GM21619 (cell line): Measurements from ENCODE around the gene KLHDC4.
"Not testable (repeated sequence)": the region's sequence is repeated elsewhere in the genome, so short reads cannot be mapped to it uniquely, and the experiment has no call there.

Experiments
- ATAC-seq: cut with Tn5 transposase; IDR thresholded peaks from one replicate; pipeline ENCODE4 v1.9.1; 2021; ENCODE audit not compliant: unreplicated experiment

The KLHDC4 gene

DNA sequence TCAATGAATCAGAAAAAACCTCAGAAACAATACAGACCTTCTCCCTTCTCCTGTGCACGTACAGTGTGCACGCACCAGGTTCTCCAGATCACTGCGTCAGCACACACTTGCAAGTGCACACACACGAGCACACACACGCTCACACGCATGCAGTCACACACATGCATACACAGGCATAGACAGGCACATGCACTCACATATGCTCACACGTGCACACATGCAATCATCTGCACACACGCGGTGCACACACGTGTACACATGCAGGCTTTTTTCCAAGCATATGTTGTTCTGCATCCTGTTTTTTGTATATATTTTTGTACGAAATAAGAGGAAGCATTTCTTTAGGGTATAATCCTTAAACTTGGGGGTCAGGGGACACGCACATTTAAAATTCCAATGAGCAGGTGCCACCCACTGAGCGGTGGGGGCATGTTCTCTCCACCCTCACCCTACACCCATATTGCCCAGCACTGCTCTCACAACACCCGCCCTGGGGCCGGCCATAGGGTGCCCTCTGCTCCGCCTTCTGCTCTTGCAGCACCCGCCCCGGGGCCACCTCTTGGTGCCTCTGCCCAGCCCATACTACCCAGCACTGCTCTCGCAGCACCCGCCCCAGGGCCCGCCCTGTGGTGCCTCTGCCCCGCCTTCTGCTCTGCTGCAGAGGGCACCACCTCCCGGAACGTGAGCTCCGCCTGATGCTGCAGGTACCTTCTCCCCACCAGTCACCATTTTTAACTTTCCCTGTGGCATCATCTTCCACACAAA, 20.9 kb downstream of the KLHDC4 start:
- ATAC-seq: no peak

DNA sequence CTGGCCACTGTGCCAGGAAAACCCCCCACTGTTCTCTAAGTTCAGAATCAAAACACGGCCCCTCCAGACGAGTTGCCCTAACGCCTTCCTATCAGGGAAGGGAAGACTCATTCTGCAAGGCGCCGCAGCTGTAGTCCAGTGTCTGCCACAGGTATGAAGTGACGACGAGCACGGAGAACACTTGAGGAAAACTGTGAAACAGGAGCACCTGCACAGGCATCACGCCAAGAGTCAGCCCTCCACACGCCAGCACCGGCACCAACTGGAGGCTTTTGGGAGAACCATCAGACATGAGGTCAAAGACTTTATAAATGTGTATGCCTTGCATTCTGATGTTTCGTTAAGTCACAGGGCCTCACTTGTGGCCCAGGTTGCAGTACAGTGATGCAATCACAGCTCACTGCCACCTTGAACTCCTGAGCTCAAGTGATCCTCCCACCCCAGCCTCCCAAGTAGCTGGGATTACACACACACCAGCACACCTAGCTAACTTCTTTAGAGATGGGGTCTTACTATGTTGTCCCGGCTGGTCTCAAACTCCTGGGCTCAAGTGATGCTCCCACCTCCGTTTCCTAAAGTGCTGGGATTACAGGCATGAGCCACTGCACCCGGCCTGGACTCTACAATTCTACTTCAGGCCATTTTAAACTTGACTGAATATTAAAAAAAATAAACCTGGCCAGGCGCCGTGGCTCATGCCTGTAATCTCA, 22.9 kb downstream of the KLHDC4 start:
- no peak for ATAC-seq

DNA sequence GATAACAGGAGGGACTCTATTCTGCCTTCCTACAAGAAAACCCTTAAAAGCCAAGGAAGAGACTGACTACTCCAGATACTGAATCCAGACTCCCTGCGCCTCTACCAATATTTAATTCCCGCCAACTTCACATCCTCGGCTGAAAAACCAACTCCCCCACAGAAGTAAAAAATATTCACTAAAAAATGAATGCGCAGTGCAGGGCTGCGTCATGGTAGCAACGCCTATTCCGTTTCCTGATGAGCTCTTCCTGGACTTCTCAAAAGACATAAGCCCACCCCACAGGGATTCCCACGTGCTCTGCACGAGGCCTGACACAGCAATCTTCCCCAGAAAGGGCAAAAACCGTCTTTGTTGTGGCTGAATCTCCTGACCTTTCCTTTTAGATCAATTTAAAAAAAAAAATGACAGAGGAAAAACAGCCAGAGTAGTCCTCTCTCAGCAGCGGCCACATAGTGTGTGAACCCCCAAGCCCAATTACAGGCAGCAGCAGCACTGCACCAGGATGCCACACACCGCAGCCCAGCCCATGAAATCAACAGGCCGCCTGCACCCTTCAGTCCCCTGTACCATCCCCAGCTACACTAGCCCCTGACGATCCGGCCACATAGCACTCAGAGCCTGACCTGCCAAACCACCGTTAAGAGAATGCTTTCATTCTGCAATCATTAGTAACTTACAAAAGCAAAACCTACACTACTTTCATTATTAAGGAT, 23.9 kb downstream of the KLHDC4 start:
- no peak for ATAC-seq

DNA sequence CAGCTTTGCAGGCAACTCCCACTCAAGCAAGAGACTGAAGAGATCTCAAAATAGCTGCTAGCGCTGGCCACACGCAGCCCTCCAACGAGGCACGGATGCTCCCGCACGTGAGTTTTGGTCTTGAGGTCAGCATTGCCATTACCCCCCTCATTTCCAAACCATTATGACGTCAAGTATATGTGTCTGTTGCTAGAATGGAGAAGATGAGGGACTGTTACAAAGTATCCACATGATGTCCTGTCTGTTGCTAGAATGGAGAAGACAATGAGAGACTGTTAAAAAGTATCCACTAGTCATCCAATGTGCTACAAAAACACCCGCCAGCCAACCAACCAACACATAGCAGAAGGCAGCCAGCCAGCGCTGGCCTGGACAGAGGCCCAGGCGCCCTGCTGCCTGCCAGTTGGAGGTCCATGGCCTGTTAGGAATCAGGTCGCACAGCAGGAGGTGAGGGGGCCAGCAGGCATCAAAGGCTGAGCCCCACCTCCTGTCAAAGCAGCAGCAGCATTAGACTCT, 24.8 kb downstream of the KLHDC4 start:
- no peak for ATAC-seq

DNA sequence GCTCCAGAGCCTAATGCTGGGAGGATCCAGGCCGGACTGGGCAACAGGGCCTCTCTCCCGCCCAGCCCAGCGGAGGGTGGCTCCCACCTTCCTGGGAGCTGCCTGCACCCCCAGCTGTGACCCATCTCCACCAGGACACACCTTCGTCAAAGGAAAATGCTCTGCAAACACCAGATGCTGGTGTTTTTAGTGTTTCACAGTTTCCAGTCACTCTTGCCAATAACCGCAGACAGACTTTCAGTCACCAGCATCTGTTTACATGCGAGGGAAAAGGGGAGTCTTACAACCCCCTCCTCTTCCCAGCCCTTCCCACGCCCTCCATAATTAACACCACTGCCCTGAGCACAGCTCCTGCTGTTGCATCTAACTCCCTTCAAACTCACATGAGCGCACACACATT, 25.3 kb downstream of the KLHDC4 start:
- no peak for ATAC-seq

DNA sequence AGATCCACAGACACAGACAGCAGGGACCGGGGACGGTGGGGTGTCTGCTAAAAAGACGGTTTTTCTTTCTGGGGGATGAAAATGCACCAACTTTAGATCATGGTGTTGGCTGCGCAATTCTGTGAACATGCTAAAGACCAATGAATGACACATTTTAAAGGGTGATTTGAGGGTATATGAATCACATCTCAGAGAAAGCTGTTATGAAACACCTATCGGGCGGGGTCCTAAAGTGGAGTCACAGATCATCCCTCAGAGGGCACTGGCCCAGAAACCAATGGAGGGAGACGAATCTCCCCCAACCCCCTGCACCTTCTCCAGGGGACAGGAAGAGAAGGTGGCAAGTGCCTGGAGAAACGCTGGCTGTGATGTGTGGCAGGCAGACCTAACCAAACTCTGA, 26.0 kb downstream of the KLHDC4 start:
- ATAC-seq: no peak

DNA sequence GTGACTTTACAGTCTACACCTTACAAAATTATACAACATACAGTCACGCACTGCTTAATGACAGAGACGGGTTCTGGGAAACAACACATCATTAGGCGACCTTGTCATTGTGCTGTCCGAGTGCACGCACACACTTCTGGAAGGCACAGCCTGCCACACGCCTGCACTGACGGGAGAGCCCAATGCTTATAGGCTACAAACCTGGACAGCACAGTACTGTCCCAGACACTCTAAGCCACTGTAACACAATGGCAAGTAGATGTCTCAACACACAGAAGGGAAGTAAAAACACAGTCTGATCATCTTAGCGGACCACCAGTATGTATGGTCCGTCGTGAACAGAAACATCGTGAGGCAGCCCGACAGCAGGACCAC, 29.8 kb downstream of the KLHDC4 start:
- ATAC-seq: no peak

DNA sequence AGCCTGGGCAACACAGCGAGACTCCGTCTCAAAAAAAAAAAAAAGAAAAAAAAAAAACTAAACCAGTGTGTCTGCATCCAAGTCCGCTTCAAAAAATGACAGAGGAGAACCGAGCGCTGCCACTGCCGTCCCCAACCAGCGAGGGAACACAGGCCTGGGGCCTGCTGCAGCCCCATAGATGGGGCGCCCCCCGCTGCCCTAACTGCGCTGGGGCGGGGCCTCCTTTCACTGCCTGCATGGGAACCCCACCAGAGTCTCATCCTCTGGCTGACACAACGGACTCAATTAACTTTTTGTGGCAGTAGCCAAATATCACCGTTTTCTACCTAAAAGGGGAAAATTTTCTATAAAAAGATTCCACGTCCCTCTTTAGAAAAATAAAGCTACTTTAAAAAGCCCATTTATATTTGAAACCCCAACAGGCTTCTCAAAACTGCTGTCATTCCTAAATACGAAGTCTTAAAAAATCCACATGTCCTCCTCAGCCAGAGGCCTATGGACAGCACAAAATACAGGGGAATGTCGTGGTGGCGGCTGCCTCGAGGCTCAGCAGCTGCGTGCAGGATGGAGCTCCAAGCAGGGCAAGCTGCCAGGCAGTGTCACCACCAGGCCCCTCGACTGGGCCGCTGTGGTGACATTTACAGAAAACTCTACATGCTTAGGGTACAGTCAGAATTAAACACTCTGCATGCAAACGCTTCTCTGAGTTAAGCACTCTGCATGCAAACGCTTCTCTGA, 30.3 kb downstream of the KLHDC4 start:
- ATAC-seq: no peak

DNA sequence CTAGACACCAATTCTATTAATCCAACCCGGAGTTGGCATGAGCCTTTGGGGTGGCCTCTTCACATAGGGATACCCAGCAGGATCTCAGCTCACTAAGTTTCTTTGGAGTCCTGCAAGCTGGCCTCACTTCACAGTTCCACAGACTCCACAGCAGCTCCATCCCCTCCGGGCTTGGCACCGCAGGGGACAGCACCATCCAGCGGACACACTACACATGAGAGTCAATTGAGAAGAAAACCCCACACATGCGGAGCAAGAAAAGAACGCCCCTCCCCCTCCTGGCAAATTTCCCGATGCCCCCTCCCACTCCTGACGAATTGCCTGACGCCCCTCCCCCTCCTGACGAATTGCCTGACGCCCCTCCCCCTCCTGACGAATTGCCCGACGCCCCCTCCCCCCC, 31.1 kb downstream of the KLHDC4 start:
- ATAC-seq: no peak

DNA sequence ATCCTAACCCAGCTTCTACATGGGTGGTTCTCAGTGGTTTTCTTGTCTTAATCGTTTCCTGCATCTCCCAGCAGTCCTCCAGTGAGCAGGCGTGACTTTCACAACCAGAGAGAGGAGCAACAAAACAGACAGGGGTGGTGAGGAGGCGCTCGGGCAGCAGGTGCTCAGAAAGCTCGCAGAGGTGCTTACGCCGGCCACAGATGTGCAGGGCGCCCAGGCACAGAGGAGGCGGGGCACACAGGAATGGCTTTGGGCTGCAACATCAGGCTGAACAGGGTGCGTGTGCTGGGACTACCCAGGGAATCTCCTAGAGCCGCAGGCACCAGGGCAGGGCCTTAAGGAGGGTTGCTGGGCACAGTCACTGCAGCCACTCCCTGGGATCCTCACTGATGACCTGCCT, 32.6 kb downstream of the KLHDC4 start:
- no peak for ATAC-seq

DNA sequence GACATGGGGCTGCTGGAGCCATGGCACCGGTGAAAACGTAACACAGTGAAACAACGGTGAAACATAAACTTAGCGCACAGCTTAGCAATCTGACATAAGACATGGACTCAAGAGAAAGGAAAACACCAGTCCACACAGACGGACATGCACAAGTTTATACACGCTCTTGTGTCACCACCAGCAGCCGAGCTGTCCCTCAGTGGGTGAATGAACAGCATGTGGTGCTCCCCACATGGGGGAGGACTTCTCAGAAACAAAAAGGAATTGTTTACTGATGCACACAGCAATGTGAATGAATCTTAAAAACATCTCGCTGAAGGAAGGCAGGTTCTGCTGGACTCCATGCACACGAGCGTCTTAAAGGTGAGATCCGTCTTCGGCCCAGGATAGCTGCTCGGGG, 34.2 kb downstream of the KLHDC4 start:
- no peak for ATAC-seq

DNA sequence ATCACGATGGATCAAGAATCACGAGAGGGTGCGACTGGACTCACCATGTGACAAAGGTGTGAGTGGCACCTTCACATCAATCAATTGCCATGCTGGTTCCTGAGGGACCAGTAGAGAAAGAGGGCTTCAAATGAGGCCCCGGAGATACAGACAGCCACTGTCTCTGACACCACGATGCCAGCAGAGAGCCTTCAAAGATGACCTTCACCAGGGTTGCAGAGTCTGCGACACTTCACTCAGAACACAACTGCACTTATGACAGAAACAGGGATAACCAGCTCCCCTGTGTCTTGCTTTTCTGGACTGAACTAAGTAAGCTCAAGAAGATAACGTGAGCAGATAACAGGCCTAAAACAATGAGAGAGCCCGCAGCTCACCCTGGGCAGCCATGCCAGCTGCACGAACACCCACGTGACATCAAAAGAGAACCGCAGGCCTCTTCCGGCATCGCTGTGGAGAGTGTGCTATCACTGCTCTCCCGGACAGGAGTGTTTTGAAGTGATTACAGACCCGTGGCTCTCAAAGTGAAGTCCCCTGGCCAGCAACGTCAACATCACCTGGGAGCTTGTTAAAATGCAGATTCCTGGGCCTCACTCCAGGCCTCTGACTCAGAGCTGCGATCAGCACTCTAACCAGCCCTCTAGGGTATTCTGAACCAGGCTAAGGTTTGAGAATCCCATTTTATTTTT, 36.4 kb downstream of the KLHDC4 start:
- no peak for ATAC-seq

DNA sequence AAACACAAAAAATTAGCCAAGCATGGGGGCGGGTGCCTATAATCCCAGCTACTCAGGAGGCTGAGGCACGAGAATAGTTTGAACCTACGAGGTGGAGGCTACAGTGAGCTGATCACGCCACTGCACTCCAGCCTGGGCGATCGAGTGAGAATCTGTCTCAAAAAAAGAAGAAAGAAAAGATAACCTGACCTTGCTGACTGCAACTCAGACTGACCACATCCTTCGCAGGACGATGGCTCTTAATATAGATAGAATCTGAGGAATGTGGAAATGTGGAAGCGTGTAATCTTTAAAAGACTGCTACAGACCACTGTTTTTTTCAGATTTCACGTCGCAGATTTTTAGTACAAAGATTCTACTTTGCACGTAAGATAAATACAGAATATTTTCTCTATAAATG, 37.8 kb downstream of the KLHDC4 start:
- ATAC-seq: no peak

DNA sequence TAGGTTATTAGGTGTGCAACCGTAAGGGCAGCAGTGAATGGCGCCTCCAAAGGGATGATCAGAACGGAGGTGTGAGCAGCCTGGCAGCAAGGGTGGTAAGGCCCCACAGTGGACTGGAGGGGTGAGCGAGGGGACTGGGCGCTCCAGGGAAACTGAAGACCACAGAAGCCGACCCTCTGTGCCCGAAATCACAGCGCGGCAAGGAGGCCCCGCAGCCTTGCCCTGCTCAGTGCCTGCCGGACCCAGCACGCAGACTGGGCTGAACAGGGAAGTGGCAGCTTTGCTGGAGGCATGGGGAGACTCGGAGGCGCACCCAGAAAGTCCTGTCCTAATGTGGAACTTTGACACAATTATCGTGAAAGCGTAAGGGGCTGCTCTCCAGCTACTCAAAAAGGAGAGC, 38.4 kb downstream of the KLHDC4 start:
- no peak for ATAC-seq

DNA sequence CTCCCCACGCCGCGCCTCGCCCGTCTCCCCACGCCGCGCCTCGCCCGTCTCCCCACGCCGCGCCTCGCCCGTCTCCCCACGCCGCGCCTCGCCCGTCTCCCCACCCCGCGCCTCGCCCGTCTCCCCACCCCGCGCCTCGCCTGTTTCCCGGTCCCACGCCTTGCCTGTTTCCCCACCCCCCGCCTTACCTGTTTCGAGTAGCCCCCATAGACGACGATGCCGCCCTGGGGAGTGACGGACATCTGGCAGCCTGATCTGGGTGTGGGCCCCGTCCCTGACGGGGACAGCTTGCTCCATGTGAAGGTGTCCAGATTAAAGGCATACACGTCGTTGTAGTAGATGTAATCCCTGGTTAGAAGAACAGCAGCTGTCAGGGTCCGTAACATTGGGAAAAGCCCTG, 39.2 kb downstream of the KLHDC4 start:
- not testable (repeated sequence) for ATAC-seq

DNA sequence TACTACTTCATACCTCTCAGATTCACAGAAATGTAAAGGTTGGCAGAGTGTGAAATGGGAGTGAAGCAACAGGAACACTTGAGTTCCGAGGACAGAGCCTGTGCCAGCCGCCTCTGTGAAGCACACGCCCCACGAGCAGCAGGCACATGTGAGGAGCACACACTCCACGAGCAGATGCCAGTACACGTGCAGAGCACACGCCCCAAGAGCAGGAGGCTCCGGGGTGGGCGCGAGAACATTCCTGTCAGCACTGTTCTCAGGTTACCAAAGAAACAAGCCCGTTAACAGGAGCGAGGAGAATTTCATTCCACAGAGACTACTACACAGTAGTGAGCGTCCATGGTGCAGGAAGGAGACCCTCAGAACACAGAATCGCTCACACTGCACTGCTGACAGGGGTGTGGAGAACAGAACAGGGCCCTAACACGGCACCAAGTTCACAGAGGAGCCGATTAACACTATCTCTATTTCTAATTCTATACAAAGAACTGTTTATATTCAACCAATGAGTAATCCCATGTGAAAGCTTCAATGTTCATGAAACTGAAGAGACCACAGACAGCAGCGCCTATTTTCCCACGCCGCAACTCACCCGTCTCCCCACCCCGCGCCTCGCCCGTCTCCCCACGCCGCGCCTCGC, 40.1 kb downstream of the KLHDC4 start:
- ATAC-seq: no peak

DNA sequence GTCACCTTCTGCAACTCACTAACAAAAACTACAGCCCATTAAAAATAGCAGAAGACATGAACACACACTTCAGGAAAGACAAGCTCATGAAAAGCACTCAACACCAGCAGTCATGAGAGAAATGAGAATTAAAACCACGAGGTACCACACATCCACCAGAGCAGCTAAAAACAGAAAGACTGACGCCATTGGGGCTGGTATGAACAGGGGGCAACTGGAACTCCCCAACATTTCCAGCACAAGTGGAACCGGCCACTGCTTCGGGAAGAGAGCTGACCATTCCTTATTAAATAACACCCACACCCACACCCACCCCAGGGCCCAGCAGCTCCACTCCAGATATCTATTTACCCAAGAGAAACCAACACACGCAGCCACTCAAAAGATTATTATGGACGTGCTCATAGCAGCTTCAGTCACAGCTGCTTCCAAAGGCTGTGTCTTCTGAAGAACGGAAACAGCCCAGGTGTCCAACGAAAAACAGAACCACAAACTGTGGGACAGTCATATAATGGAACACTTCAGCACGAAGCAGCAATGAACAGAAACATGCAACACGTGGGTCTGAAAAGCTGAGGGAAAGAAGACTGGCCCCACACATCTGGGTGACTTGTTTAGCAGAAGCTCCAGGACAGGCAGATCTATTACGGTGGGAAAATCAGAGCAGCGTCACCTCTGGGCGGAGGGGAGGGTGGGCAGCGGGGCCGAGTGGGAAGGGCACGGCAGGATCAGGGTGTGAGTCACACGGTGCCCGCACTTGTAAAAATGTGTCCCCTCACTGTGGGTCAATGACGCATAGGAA, 41.1 kb downstream of the KLHDC4 start:
- no peak for ATAC-seq

DNA sequence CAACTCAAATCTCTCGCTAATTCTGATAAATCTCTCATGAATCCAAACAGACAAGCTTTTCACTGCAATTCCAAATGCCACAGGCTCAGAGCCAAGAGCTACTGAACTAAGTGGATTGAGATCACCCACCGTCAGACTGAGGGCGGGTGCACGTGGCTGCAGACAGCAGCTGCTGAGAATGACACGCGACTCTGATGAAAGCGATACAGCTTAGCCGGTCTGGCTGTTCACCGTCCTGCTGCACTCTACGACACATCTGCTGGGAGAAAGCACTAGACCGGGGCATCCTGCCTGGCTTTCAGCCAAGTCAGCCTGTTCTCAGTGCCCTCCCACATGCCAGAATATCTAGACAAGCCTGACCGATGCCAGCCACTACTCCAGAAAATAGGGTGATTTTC, 42.6 kb downstream of the KLHDC4 start:
- ATAC-seq: peak; percentile 52

DNA sequence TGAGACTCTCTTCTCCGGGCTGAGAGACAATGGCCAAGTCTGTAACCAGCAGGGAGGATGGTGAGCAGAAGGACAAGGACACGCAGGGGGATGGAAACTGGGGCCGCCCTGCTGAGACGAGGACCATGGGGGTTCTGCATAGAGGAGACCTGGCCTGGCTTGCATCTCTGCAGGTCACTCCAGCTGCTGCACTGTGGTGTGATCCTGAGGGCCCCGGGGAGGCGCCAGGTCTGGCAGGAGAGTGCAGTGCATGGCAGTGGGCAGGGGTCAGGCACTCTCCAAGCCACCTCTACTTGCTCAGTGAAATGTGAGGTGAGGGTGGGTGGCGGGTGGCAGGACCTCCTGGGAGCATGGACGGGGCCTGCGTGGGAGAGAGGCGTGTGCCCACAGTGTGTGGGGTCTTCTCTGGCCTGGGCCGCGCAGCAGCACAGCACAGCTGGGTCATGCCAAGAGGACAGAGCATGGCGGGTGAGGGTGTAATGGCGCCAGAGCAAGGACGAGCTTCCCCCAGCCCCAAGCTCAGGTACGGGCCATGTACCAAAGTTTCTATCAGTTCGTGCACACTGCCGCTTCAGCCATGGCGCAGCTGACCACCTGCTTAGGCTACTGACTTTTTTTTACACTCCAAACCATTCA, 43.1 kb downstream of the KLHDC4 start:
- no peak for ATAC-seq
